Activated CD4-positive, CD25-positive, alpha-beta regulatory T cell treated with anti-CD3 and anti-CD28 coated beads, Interleukin-2, amount 50 U/mL, for 24 hours (primary cell): ENCODE data around the gene OR10H4.
A peak's percentile ranks its signal among the peaks of the same experiment; 100 is the strongest.
"Not testable (repeated sequence)": the region's sequence is repeated elsewhere in the genome, so short reads cannot be mapped to it uniquely, and the experiment has no call there.

Experiments
- ATAC-seq, 2 donors: fragments of 150-1000 bp; cut with Tn5 transposase; one replicate each; pipeline ENCODE4 v1.10.0; 2021; ENCODE audit warnings: mild to moderate bottlenecking in 1 of 2, moderate library complexity in 1 of 2

Gene OR10H4

DNA sequence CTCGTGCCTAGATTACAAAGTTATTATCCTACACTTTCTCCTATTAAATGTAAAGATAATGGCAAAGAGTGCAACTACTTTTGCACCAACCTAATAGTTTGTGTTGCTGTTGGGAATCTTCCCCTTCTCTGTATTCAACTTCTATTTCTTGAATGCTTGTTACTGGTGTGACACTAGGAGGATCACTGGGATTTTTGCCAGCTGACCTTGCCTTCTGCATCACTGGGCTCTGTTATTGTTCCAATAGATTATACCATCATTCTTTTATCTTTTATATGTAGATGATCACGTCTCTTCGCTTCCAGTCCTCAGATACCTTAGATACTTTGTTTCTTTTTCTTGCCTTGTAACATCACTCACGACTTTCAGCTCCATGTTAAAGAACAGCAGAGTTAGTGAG is 3.5 kb upstream of the OR10H4 start:
- no peak for ATAC-seq

DNA sequence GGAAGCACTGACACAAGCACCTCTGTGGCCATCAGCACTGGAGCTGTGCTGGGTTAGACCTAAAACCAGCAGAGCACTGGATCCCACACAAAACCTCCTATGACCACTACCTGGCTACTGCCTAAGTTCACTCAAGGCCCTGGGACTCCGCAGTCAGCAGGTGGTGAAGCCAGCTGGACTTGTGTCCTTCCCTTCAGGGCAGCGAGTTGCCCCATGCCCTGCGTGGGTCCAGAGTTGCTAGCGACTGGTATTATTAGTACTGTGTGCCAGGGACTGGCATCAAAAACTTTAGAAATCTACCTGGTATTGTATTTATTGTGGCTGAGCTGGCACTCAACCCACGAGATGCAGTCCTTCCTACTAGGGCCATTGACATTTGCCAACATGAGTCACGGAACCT is 6.0 kb downstream of the OR10H4 start:
- no peak for ATAC-seq

DNA sequence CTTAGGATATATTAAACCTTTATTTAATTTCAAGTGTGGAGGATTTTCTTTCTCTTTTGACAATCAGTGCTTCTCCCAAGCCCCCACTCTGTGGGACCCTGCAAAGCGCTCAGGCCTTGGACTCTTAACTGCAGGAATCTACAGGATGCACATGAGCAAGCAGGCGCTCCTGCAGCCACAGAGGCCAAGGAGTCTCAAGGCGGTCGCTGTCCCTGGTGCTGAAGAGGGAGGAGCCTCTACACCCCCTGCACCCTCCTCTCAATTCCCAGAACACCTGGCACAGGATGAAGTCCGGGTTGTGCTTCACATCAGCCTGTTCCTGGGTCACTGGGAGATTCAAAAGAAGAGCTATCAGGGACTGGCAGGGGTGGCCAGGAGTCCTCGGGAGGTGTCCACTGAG is 13.5 kb downstream of the OR10H4 start:
- ATAC-seq, result no peak

DNA sequence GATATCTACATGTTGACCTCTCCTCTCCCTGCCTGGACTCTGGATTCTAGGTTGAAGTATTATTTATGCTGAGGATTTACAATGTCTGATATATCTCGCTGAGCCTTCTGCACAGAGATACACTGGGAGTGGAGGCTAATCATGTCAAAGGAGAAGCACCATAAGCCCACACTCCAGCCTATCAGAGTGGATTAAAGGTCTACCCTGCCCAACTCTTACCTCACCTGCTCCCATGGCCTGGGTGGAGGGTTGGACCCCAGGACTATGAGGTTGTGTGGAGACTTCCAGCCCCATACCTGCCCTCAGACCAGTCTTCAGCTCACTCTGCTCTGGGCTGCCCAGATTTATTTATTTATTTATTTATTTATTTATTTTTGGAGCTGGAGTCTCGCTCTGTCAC is 15.4 kb downstream of the OR10H4 start:
- ATAC-seq, result no peak

DNA sequence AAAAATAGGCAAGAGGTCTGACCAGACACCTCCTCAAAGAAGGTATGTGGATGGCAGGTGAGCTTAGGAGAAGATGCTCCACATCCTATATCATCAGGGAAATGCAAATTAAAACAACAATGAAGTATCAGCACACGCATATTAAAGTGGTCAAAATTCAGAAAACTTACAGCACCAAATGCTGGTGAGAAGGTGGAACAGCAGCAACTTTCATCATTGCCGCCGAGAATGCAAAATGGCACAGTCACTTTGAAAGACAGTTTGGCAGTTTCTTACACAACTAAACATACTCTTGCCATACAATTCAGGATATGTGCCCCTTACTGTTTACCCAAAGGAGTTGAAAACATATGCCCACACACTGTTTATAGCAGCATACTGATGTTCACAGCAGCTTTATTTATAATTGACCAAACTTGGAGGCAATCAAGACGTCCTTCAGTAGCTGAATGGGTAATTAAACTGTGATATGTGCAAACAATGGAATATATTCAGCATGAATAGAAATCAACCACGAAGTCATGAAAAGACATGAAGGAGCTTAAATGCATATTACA is 22.5 kb downstream of the OR10H4 start:
- no peak for ATAC-seq

DNA sequence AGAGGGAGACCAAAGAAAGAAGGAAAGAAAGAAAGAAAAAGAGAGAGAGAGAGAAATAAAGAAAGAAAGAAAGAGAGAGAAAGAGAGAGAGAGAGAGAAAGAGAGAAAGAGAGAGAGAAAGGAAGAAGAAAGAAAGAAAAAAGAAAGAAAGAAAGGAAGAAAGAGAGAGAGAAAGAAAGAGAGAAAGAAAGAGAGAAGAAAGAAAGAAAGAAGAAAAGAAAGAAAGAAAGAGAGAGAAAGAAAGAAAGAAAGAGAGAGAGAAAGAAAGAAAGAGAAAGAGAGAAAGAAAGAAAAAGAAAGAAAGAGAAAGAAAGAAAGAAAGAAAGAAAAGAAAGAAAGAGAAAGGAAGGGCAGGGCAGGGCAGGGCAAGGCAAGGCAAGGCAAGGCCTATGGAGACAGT is 23.2 kb downstream of the OR10H4 start:
- ATAC-seq, result not testable (repeated sequence)

DNA sequence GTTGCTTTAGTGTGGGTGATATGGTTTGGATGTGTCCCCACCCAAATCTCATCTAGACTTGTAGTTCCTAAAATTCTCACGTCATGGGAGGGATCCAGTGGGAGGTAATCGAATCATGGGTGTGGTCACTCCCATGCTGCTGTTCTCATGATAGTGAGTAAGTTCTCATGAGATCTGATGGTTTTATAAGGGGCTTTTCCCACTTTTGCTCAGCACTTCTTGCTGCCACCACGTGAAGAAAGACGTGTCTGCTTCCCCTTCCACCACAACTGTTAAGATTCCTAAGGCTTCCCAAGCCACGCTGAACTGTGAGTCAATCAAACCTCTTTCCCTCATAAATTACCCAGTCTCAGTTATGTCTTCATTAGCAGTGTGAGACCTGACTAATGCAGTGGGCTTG is 26.0 kb downstream of the OR10H4 start:
- ATAC-seq, result no peak

DNA sequence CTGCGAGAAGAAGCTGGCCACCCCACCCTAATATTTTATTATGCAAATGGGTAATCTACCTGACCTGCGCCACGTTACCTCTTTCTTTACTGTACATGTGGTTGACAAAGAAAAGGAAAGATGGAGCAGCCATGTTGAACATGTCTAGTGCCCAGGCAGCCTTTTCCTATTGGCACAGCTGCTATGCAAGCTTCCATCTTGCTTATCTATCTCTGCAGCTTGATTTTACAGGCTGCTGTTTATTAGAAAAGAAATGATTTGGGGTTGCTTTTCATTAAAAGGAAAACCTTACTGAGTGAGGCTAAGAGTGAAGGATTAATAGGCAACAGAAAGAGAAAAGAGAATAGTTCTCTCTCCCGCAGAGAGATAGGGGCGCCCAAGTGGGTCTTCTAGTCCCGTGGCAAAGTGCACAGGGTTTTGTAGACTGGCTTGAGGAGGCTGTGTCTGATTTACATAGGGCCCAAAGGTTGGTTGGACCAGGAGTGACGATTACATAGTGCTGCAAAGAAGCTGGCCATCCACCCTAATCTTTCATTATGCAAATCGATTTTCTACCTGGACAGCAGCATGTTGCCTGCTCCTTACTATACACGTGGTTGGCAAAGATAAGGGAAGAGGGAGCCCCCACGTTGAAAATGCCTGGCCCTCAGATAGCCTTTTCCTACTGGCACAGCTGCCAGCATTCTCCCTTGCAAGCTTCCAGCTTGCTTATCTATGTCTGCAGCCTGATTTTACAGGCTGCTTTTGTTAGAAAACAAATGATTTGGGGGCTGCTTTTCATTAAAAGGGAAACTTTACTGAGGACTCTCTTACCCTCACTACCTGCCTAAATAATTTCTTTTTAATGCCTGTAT is 28.3 kb downstream of the OR10H4 start:
- ATAC-seq, result no peak

DNA sequence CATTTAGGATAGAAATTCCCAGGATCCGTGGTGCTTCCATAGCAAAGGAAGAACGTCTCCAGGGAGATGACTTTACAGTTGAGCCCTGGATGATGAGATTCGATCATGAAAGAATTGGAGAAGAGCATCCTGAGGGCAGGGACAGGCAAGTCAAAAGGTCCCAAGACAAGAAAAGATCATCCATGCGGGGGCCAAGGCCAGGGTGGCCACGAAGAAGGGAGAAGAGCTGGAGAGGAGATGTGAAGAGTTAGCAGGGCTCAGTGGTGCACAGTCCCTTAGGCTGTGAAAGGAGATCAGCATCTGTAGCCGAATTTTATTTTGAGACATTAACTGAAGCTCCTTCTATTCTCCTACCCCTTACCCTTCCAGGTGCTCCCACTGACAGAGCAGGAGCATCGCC is 28.9 kb downstream of the OR10H4 start:
- ATAC-seq, result no peak

DNA sequence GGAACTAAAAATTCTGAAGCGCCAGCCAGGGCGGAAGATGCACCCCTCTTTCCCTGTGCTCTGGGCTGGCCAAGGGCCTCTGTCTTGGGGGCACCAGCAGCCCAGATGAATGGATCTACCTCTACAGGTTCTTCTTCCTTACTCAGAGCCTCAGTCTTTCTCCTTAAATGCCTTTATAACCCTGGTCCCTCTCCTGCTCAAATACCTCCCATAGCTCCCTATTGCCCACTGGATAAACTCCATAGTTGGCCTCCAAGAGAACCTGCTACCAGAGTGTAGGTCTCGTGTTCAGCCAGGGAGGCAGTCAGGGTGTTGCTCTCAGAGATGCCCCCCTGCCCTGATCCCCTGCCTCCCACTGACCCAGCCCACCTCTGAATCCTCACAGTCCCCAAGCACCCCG is 30.5 kb downstream of the OR10H4 start:
- ATAC-seq, result no peak

DNA sequence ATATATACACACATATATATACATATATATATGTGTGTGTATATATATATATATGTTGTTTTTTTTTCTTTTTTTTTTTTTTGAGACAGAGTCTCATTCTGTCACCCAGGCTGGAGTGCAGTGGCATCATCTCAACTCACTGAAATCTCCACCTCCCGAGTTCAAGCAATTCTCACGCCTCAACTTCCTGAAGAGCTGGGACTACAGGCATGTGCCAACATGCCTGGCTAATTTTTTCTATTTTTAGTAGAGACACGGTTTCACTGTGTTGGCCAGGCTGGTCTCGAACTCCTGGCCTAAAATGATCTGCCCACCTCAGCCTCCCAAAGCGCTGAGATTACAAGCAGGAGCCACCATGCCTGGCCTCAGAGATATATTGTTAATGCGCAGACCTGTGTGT is 37.0 kb downstream of the OR10H4 start:
- not testable (repeated sequence) for ATAC-seq

DNA sequence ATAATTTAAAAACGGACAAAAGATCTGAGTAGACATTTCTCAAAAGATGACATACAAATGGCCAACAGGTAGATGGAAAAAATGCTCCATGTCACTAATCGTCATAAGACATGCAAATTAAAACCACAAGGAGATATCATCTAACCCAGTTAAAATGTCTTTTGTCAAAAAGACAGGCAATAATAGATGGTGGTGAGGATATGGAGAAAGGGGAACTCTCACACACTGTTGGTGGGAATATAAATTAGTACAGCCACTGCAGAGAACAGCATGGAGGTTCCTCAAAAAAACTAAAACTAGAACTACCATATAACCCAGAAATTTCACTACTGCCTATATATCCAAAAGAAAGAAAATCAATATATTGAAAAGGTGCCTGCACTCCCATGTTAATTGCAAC is 37.9 kb downstream of the OR10H4 start:
- ATAC-seq, result peak in 1 of 2 donors; percentile 36

DNA sequence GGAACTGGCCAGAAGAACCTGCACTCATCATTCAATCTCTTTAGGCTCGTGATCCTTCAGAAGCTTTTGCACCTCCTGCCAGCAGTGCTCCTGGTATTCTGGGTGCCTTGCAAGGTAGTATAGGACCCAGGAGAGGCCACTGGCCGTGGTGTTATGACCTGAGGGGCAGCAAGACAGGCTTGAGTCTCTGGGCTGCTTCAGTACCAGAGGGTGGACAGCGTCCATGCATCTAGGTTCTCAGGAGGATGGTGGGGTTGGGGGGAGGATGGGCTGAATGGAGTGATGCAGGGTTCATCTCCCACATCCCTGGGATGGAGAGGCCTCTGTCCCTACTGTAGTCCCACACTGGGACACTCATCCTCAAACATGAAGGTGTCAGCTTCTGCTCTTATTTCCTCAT is 41.1 kb downstream of the OR10H4 start:
- ATAC-seq, result no peak

DNA sequence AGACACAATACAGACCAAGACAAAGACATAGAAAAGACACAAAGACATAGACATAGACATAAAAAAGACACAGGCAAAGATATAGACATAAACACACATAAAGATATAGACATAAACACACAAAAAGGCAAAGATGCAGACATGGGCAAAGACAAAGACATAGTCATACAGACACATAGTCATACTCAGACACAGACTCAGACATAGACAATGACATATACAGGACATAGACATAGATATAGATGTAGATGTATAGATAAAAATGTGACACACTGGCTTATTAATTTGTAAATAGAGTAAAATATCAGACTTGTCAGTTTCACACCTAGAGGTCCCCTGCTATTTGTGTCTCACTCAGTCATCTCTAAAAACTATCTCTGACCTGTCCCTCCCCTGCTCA is 42.8 kb downstream of the OR10H4 start:
- ATAC-seq, result peak; percentile 64 to 80

DNA sequence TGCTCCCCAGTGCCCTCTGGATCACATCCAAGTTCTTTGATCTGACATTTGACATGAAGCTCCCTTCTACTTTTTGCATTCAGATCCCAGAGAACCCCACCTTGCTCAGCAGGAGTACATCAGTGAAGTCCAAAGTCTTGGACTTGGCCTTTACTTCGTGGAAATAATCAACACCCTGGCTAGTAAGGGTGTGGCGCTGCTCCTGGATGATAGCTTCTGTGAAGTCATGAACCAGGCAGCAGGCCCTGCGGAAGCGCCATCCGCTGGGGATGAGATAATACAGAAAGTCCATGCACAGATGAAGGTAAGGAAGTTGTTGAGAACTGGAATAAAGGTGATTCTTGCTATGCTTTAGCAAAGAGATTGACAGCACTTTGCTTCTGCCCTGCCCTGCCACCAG is 43.2 kb downstream of the OR10H4 start:
- ATAC-seq, result no peak

DNA sequence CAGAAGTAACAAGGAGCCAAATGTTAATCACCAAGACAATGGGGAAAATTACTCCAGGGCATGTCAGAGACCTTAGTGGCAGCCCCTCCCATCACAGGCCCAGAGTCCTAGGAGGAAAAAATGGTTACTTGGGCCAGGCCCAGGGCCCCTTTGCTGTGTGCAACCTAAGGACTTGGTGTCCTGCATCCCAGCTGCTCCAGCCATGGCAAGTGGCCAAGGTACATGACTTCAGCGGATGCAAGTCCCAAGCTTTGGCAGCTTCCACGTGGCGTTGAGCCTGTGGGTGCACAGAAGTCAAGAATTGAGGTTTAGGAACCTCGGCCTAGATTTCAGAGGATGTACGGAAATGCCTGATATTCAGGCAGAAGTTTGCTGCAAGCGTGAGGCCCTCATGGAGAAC is 46.7 kb downstream of the OR10H4 start:
- no peak for ATAC-seq

DNA sequence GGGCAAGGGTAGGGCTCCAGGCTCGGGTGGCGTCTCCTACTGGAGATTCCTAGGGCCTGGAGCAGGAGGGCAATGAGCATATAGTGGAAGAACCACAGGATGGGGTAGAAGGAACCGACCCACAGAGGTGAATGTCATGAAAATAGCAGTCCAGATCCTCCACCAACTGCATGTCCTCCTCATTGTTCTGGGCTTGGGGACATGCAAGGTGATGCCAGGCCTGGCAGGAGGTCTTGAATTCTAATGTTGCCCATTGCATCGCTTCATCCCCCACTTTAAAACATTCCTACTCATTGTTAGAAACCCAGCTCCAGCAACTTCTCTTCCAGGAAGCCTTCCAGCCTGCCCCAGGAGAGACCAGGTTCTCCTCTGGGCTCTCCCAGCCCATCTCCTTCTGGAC is 49.4 kb downstream of the OR10H4 start:
- ATAC-seq, result no peak
